ENCODE data around the gene HOXD3. TPM values are rescaled to one million over a fixed set of nuclear protein-coding genes. Genes with fewer than 3 reads are reported as not detected.
A peak's percentile ranks its signal among the peaks of the same experiment; 100 is the strongest.

The HOXD3 gene
- total and polyA plus RNA-seq, 4 donors: 0.07 to 2.5 (median 0.64) TPM

DNA sequence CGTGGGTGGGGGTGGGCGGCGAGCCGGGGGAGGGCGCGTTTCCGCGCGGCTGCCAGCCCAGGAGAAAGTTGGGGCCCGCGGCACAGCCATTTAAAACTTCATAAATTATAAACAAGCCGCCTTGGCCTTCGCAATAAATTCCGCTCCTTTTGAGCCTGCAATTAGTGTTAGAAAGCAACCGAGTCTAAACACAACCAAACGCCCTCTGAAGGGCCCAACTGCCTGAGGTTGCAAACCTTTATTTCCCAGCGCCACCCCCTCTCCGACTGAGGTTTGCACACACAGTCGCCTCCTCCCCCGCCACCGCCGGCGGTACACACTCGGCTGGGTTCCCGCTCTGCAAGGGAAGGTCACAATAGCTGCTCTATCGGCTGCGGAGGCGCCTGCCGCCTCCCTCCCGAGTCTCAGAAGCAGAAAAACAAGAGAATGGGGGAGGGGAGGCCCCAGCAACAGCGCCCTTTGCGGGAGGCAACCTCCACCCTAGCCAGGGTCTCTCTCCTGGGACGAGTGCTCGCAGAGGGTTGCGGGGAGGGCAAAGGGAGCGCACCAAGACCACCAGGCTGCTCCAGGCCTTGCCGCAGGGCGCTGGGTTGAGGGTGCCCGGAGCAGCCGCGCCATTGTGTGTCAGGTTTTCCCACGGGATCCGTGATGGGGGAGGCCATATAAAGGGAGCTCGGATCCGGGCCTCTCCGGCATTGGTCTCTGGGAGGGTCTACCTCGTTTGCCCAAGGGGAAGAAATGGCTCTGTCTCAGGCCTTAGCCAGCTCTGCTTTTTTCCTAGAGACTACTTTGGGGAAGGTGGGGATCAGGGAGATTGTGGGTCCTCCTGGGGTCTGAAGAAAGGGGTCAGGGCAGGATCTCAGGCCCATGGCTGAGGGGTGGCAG, 18.0 kb downstream of the HOXD3 start:
- ATAC-seq (ENCODE audit: insufficient read depth, low FRiP score) (no peak), DNase-seq (peak; percentile 55 to 66 (median 61))
- H3K4me3 ChIP-seq: no peak overlapping the region
- peaks cover 34 to 91% (median 90%) of the 10 kb centered on the region in 3 donors for H3K27me3 ChIP-seq (ENCODE audit: control insufficient read depth in 3 of 3, insufficient read depth in 3 of 3, low read length in 2 of 3)
- TF ChIP-seq, protein P1, sequence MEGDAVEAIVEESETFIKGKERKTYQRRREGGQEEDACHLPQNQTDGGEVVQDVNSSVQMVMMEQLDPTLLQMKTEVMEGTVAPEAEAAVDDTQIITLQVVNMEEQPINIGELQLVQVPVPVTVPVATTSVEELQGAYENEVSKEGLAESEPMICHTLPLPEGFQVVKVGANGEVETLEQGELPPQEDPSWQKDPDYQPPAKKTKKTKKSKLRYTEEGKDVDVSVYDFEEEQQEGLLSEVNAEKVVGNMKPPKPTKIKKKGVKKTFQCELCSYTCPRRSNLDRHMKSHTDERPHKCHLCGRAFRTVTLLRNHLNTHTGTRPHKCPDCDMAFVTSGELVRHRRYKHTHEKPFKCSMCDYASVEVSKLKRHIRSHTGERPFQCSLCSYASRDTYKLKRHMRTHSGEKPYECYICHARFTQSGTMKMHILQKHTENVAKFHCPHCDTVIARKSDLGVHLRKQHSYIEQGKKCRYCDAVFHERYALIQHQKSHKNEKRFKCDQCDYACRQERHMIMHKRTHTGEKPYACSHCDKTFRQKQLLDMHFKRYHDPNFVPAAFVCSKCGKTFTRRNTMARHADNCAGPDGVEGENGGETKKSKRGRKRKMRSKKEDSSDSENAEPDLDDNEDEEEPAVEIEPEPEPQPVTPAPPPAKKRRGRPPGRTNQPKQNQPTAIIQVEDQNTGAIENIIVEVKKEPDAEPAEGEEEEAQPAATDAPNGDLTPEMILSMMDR (IDR thresholded peaks at IDR 0.05; ENCODE audit: control extremely low read depth, extremely low read depth): no peak
- H3K27ac ChIP-seq (ENCODE audit: low read depth in 1 of 2, low read length in 1 of 2): no peak overlapping the region
- 16 to 37% methylated on average over 47 of the region's 47 CpGs for WGBS, 2 donors
- H3K9ac ChIP-seq (ENCODE audit: insufficient read depth in 1 of 2, low read length in 2 of 2): no peak overlapping the region
- H3K36me3 ChIP-seq (ENCODE audit: control insufficient read depth in 4 of 4, insufficient read depth in 4 of 4, low read length in 4 of 4): no peaks in the 10 kb centered on the region
- peaks cover 0 to 18% (median 0%) of the 10 kb centered on the region in 4 donors for H3K9me3 ChIP-seq (ENCODE audit: control insufficient read depth in 4 of 4, insufficient read depth in 3 of 4, low read length in 3 of 4)
- peaks cover 0 to 20% (median 4%) of the 10 kb centered on the region in 5 donors for H3K4me1 ChIP-seq (ENCODE audit: control insufficient read depth in 5 of 5, insufficient read depth in 5 of 5, low read length in 5 of 5)

DNA sequence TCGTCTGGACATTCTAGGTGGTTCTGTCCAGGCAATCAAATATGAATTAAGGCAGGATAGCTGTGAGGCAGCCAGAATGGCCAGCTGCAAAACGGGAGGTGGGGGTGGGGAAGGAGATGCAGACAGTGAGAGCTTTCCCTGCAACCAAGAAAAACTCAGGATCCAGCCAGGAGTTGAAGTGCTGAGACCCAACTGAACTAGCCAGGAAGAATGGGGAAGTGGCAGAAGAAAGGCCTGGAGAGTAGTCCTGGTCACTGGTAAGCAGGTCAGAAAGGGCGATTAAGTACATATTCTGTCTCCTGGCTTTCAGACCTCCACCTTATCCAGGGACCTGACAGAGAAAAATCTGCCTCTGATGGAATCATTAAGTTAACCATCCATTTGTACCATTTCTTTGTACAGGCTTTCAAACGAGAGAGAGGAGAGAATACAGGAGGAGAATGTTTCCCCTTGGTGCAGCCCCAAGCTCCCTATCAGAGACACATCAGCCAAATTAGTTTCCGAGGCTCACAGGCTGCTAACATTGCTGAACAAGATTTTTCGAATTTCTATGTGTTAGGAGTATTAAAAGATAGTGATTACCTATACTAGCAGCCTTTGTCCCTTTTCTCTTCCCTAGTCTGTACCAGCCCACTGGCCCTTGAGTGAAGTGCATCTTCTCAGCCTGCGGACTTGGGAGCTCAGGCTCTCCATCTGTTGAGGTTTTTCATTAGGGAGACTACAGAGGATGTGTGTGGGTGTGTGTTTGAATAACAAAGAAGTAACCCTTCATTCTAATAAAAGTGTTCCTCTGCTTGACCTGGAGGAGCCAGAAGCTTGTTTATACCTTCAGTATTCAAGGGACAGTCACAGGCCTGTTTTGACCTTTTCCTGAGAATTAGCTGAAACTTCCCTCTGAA, 18.9 kb downstream of the HOXD3 start:
- peaks cover 34 to 91% (median 89%) of the 10 kb centered on the region in 3 donors for H3K27me3 ChIP-seq (ENCODE audit: control insufficient read depth in 3 of 3, insufficient read depth in 3 of 3, low read length in 2 of 3)
- no peaks in the 10 kb centered on the region for H3K36me3 ChIP-seq (ENCODE audit: control insufficient read depth in 4 of 4, insufficient read depth in 4 of 4, low read length in 4 of 4)
- 64 to 69% methylated on average over 7 of the region's 7 CpGs for WGBS, 2 donors
- H3K4me3 ChIP-seq: no peak overlapping the region
- H3K4me1 ChIP-seq (ENCODE audit: control insufficient read depth in 5 of 5, insufficient read depth in 5 of 5, low read length in 5 of 5): peaks cover 0 to 20% (median 4%) of the 10 kb centered on the region in 5 donors
- TF ChIP-seq, protein P1 (IDR thresholded peaks at IDR 0.05; ENCODE audit: control extremely low read depth, extremely low read depth): no peak
- H3K27ac ChIP-seq (ENCODE audit: low read depth in 1 of 2, low read length in 1 of 2): no peak overlapping the region
- peaks cover 0 to 18% (median 0%) of the 10 kb centered on the region in 4 donors for H3K9me3 ChIP-seq (ENCODE audit: control insufficient read depth in 4 of 4, insufficient read depth in 3 of 4, low read length in 3 of 4)
- DNase-seq (no peak), ATAC-seq (ENCODE audit: insufficient read depth, low FRiP score) (no peak)
- no peak overlapping the region for H3K9ac ChIP-seq (ENCODE audit: insufficient read depth in 1 of 2, low read length in 2 of 2)

DNA sequence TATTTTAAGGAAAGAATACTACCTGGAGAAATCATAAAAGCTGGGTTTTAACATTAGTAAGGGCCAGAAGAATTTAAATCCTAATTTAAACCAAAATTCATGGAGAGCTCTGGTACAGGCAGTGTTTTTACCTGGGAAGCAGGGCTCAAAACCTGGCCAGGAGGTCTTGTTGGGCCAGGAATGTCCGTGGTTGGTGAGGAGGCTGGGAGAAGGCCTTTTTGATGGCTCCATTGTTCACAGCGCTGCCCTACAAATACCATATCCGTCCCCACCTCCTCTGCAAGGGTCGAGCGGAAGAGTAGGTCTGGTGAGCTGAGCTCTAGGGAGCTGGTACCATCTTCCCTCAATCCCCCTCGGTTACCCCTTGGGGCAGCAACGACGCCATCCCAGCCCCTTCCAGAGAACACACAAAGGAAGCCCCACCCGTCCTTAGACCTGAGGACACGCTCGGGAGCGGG, 20.5 kb downstream of the HOXD3 start:
- DNase-seq (peak in 1 of 3 donors; percentile 46), ATAC-seq (ENCODE audit: insufficient read depth, low FRiP score) (no peak)
- H3K36me3 ChIP-seq (ENCODE audit: control insufficient read depth in 4 of 4, insufficient read depth in 4 of 4, low read length in 4 of 4): no peaks in the 10 kb centered on the region
- H3K4me3 ChIP-seq: no peak overlapping the region
- peaks cover 25 to 88% (median 85%) of the 10 kb centered on the region in 3 donors for H3K27me3 ChIP-seq (ENCODE audit: control insufficient read depth in 3 of 3, insufficient read depth in 3 of 3, low read length in 2 of 3)
- no peak overlapping the region for H3K27ac ChIP-seq (ENCODE audit: low read depth in 1 of 2, low read length in 1 of 2)
- H3K9ac ChIP-seq (ENCODE audit: insufficient read depth in 1 of 2, low read length in 2 of 2): no peak overlapping the region
- peaks cover 0 to 14% (median 4%) of the 10 kb centered on the region in 5 donors for H3K4me1 ChIP-seq (ENCODE audit: control insufficient read depth in 5 of 5, insufficient read depth in 5 of 5, low read length in 5 of 5)
- 7 to 25% methylated on average over 12 of the region's 12 CpGs for WGBS, 2 donors
- H3K9me3 ChIP-seq (ENCODE audit: control insufficient read depth in 4 of 4, insufficient read depth in 3 of 4, low read length in 3 of 4): peaks cover 0 to 9% (median 0%) of the 10 kb centered on the region in 4 donors
- TF ChIP-seq, protein P1 (IDR thresholded peaks at IDR 0.05; ENCODE audit: control extremely low read depth, extremely low read depth): no peak

All from lung (tissue), 12 donors.